ENCODE results near the gene ZNF577.
A peak's percentile ranks its signal among the peaks of the same experiment; 100 is the strongest.
"Not testable (repeated sequence)": the region's sequence is repeated elsewhere in the genome, so short reads cannot be mapped to it uniquely, and the experiment has no call there.

The ZNF577 gene

GRCh38 chr19:51887522-51888498 lies at the start of gene ZNF577:
TSS of gene ZNF577 (minus strand) at chr19:51887951. CDS start at chr19:51880382, 7,569 bp downstream.
- peak; percentile 19 to 91 (median 78) for DNase-seq

- DNase-seq: no peak
These were observed 44.2 kb upstream of the ZNF577 start for GRCh38 chr19:51931921-51932320.

DNA sequence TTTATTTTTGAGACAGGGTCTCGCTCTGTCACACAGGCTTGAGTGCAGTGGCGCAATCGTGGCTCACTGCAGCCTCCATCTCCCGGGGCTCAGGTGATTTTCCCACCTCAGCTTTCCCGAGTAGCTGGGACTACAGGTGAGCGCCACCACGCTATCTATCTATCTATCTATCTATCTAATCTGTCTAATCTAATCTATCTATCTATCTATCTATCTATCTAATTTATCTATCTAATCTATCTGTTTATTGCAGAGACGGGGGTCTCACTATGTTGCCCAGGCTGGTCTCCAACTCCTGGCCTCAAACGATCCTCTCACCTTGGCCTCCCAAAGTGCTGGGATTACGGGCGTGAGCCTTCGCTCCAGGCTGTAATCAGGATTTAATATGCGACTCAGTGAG lies 40.1 kb upstream of the ZNF577 start:
- no peak for DNase-seq

DNA sequence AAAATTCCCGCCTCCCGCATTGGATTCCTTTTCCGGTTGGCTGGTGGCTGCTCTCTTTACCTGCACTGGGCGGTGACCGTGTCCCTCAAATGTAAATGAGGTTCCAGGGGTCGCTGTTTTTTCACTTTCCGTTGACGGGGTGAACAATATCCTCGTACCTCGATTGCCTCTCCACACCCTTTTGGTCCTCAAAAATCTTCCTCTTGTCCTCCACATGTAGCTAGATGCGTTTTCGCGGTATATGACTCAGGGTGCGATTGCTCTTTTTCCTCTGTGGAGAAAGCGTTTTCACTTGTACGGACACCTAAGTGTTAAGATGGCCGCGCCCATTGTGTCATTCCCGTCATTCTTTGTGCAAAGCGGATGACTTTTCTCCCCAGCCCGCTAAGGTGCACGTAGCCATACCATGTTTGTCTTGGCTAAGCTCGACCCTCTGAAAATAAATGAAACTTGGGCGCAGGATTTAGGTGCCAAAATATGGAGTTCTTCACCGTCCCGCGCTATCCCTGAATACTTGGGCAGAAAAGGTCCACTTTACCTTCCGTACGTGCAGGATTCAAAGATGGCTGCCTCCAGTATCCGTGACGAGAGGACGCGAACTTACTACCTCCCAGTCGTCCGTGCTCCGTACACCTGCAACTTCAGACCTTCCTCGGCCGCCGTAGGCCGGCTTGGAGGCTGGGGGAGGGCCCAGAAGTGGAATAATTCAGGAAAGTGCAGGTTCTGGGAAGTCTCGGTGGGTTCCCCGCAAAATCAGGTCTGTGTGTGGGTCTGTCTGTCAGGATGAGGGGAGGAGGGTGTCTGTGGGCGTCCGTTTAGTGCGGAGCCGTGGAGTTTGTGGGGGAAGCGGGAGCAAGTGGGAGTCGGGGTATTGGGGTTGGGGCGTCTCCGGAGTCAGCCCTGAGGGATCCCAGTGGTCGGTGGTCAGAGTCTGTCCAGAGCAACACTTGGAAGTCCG lies 39.3 kb upstream of the ZNF577 start, which contains the start of gene ZNF613:
Gene ZNF613 (plus strand): TSS at position 689 of the 958 bp plus-strand sequence. CDS start 8,749 bp downstream, outside the sequence.
- DNase-seq: peak; percentile 58 to 98 (median 89)

DNA sequence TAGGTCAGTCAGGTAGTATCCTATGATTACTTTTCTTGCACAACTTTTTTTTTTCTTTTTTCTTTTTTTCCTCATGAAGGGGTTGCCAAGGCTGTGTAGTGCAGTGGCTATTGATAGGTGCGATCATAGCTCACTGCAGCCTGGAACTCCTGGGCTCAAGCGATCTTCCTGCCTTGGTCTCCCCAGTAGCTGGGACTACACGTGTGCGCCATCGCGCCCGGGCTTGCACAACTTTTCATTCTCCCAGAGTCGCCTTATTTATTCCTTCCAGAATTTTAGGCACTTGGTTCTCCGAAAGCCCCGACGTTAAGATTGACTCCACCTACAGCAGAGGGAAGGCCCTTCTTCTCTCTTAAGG lies 38.7 kb upstream of the ZNF577 start:
- peak in 1 of 58 donors; percentile 12 for DNase-seq

DNA sequence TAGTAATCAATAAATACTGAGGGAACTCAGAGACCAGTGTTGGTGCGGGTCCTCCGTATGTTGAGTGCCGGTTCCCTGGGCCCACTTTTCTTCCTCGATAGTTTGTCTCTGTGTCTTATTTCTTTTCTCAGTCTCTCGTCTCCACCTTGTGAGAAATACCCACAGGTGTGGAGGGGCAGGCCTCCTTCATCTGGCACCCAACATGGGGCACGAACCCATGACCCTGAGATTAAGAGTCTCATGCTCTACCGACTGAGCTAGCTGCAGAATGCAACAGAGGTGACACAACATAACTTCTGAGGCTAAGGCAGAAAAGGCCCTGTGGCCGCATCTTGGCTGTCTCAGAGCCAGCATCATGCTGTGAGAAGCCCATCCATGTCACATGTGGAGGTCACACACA lies 34.2 kb upstream of the ZNF577 start:
- no peak for DNase-seq

DNA sequence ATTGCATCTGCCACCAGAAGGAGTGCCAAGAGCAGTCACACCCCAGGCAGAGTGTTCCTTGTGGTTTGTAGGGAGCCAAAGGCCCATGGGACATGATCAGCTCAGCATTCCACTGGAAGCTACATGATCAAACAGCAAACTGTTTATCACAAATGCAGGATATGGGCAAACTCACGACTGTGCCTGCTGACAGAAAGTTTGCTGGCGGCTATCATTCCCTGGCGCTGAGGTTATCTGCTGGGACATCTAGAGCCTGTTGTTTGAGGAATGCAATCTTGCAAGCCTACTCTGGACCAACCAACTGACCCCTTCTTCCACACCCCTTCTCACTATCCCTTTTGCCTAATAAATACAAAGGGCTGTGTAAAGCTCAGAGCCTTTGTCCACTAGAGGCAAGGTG lies 31.9 kb upstream of the ZNF577 start:
- DNase-seq: no peak

DNA sequence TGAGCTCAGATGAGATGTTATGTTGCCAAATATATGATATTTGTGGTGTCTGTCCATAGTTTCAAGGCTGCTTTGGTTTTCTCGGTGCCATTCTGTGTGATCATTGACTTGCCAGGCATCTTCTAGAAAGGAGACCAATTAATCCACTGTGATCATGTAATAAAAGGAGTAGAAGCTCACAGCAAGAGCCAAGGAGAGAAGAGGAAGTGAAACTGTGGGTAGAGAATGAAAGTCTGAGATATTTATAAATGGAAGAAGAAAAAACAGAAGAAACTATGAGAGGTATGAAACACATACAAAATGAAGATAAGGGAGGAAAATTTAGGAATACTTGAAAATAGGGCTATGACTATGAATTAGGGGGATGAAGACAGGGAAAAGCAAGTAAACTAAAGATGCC lies 28.4 kb upstream of the ZNF577 start:
- DNase-seq: no peak

- no peak for DNase-seq
These were observed 27.6 kb upstream of the ZNF577 start for GRCh38 chr19:51915324-51915867.

- DNase-seq: not testable (repeated sequence)
These were observed 20.2 kb upstream of the ZNF577 start for GRCh38 chr19:51907981-51908380.

DNA sequence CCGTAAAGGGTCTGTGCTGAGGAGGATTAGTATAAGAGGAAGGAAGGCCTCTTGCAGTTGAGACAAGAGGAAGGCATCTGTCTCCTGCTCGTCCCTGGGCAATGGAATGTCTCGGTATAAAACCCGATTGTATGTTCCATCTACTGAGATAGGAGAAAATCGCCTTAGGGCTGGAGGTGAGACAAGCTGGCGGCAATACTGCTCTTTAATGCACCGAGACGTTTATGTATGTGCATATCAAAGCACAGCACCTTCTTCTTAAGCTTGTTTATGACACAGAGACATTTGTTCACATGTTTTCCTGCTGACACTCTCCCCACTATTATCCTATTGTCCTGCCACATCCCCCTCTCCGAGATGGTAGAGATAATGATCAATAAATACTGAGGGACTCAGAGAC lies 18.4 kb upstream of the ZNF577 start:
- not testable (repeated sequence) for DNase-seq

DNA sequence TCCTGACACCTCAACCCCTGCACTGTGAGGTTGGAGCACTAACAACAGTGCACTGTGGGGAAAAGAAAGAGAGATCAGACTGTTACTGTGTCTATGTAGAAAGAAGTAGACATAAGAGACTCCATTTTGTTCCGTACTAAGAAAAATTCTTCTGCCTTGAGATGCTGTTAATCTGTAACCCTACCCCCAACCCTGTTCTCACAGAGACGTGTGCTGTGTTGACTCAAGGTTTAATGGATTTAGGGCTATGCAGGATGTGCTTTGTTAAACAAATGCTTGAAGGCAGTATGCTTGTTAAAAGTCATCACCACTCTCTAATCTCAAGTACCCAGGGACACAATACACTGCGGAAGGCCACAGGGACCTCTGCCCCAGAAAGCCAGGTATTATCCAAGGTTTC lies 17.9 kb upstream of the ZNF577 start:
- DNase-seq: not testable (repeated sequence)

- DNase-seq: no peak
These were observed 17.5 kb upstream of the ZNF577 start for GRCh38 chr19:51905206-51905605.

DNA sequence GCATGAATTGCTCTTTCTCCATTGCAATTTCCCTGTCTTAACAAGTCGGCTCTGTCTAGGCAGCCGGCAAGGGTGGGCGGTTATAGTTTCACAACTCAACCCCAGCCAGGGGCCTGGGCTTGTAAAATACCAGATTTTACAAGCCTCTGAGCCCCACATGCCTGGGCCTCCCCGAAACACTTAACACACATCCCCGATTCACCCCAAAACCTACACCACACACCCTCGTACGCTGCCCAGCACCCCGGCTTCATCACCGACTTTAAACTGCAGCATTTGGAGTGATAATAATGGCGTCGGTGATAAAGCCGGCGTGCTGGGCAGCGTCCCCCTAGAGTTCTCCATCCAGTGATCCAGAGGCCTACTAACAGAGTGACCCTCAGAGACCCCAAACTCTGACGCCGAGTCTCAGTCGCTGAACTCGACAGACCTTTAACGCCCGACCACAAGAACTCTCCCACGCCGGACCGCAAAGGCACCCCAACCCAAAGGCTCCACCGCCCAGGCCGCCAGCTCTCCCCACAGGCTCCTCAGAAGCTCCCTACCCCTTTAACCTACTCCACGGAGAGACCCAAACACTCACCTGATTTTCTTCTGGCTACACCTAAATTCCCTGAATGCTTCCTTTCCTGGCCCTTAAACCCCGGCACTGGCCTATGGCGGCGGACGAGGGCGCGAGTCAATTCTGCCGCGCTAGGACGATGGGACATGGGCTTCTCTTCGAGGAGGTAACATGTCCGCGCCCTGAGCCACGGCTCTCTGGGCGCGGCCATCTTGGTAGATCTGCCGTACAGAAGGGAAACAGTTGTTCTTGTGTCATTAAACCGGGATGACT lies 16.8 kb upstream of the ZNF577 start, which contains the start of gene ZNF649:
Gene ZNF649 (minus strand): TSS at position 687 of the 835 bp plus-strand sequence. CDS start 4,910 bp downstream, outside the sequence.
- peak; percentile 11 to 86 (median 70) for DNase-seq

DNA sequence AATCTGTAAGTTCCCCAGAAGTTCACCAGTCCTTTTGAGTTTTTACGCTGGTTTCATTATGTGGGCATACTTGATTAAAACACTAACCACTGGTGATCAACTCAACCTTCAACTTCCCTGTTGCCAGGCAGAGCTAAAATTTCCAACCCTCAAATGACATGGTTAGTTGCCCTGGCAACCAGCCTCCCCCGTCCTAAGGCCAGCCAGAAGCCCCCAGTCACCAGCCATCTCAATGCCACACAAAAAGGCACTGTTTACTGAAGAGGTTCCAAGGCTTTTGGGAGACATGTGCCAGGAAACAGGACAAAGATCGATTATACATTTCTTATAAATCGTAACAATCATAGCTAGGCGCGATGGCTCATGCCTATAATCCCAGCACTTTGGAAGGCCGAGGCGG lies 15.4 kb upstream of the ZNF577 start:
- DNase-seq: peak in 31 of 58 donors; percentile 0 to 50 (median 6)

DNA sequence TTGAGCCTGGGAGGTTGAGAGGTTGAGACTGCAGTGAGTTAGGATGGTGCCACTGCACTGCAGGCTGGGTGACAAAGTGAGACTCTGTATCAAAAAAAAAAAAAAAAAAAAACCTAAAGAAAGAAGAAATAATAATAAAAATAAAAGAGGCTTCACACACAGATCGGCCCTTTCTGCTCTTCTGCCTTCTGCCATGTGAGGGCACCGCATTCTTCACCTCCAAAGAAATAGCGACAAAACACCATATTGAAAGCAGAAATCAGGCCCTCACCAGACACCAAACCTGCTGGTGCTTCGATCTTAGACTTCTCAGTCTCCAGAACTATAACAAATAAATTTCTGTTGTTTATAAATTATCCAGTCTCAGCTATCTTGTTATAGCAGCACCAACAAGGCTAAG lies 14.1 kb upstream of the ZNF577 start:
- DNase-seq: no peak

DNA sequence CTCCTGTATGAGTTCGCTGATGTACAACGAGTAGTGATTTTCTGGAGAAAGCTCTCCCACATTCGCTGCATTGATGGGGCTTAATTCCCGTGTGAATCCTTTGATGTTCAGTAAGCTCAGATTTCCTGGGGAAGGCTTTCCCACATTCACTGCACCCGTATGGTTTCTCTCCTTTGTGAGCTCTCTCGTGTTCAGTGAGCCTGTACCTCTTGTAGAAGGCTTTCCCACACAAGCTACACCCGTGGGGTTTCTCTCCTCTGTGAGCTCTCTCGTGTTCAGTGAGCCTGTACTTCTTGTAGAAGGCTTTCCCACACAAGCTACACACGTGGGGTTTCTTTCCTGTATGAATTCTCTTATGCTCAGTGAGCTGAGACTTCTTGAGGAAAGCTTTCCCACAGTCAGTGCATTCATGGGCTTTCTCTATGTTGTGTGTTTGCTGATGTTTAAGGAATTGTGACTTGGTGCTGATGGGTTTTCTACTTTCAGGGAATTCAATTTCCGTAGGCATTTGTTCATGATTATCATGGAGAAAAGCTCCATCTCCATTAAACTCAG lies 3.5 kb upstream of the ZNF577 start:
- no peak for DNase-seq

- no peak for DNase-seq
These were observed 2.2 kb upstream of the ZNF577 start for GRCh38 chr19:51889934-51890333.

GRCh38 chr19:51884713-51885112 lies 3.0 kb downstream of the ZNF577 start:
- DNase-seq: no peak

DNA sequence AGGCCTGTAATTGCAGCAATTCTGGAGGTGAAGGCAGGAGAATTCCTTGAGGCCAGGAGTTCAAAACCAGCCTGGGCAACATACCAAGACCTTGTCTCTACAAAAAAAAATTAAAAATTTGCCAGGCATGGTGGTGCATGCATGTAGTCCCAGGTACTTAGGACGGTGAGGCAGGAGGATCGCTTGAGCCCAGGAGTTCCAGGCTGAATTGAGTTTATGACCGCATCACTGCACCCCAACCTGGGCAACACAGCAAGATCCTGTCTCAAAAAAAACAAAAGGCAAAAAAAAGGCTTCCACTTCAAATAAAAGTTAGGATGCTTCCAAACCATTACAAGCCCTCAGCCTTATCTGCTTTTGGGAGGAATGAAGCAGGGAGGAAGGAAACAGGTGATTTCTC lies 5.2 kb downstream of the ZNF577 start:
- DNase-seq: no peak

Data from anterior cingulate cortex (tissue), 58 donors.